HepG2 (cell line): ENCODE results near the gene PDS5B. TPM values are rescaled to one million over a fixed set of nuclear protein-coding genes. Genes with fewer than 3 reads are reported as not detected.

ENCODE experiments used
- AGO1 ChIP-seq: fragments of 200-400 bp; formaldehyde crosslinking; IDR thresholded peaks from 2 replicates; pipeline ENCODE4 v1.6.1; 2017; ENCODE audit warnings: mild to moderate bottlenecking, low read depth, low read length, moderate library complexity; ENCODE audit not compliant: poor library complexity, severe bottlenecking
- DR1 ChIP-seq: sonication (generic); formaldehyde crosslinking; IDR thresholded peaks from 2 replicates; pipeline ENCODE4 v1.8.0; 2021; ENCODE audit warnings: mild to moderate bottlenecking, missing genetic modification reagents, inconsistent platforms
- E2F2 ChIP-seq: sonication (generic); formaldehyde crosslinking; IDR thresholded peaks from 2 replicates; pipeline ENCODE4 v1.4.0; 2020; ENCODE audit warnings: missing genetic modification reagents, borderline replicate concordance
- KAT7 ChIP-seq: IDR thresholded peaks from 2 replicates; pipeline ENCODE4 v1.6.1; 2018; ENCODE audit warnings: borderline replicate concordance, missing compliant biosample characterization
- NR3C1 ChIP-seq: sonication (generic); formaldehyde crosslinking; IDR thresholded peaks from 2 replicates; pipeline ENCODE4 v1.4.0; 2020; ENCODE audit warnings: missing genetic modification reagents
- POLR2A ChIP-seq, 2 experiments: IDR thresholded peaks; 2 replicates each; pipeline ENCODE4 v1.6.1; 2011; ENCODE audit warnings: low read depth in 2 of 2, low read length in 2 of 2, mild to moderate bottlenecking in 1 of 2, moderate library complexity in 1 of 2; ENCODE audit not compliant: insufficient read depth in 1 of 2
- POLR2AphosphoS5 ChIP-seq: IDR thresholded peaks from 2 replicates; pipeline ENCODE4 v1.6.1; 2012; ENCODE audit warnings: low read depth, low read length
- RAD21 ChIP-seq: fragments of 450-650 bp; formaldehyde crosslinking; IDR thresholded peaks from 2 replicates; pipeline ENCODE4 v1.5.0; 2020; ENCODE audit warnings: mild to moderate bottlenecking
- SAFB2 ChIP-seq: sonication (generic); formaldehyde crosslinking; IDR thresholded peaks from 2 replicates; pipeline ENCODE4 v1.5.1; 2020; ENCODE audit warnings: missing genetic modification reagents, low read depth, mild to moderate bottlenecking, borderline replicate concordance
- SATB2 ChIP-seq: sonication (generic); formaldehyde crosslinking; IDR thresholded peaks from 2 replicates; pipeline ENCODE4 v1.5.0; 2020; ENCODE audit warnings: missing genetic modification reagents
- TOPORS ChIP-seq: sonication (generic); formaldehyde crosslinking; IDR thresholded peaks from 2 replicates; pipeline ENCODE4 v1.8.0; 2023; ENCODE audit warnings: mild to moderate bottlenecking, missing genetic modification reagents
- ZC3H4 ChIP-seq: sonication (generic); formaldehyde crosslinking; IDR thresholded peaks from 2 replicates; pipeline ENCODE4 v1.4.0; 2020; ENCODE audit warnings: missing genetic modification reagents, borderline replicate concordance
- ZFP36L1 ChIP-seq: sonication (generic); formaldehyde crosslinking; IDR thresholded peaks from 2 replicates; pipeline ENCODE4 v1.8.0; 2022; ENCODE audit warnings: mild to moderate bottlenecking, missing genetic modification reagents, moderate library complexity
- ZMYM2 ChIP-seq: sonication (generic); formaldehyde crosslinking; IDR thresholded peaks from 2 replicates; pipeline ENCODE4 v1.8.0; 2022; ENCODE audit warnings: mild to moderate bottlenecking, missing genetic modification reagents
- ZNF33A ChIP-seq: sonication (generic); formaldehyde crosslinking; IDR thresholded peaks from 2 replicates; pipeline ENCODE4 v1.5.1; 2020; ENCODE audit warnings: missing genetic modification reagents, mild to moderate bottlenecking, moderate library complexity, borderline replicate concordance
- ZNF569 ChIP-seq: sonication (generic); formaldehyde crosslinking; IDR thresholded peaks from 2 replicates; pipeline ENCODE4 v1.5.0; 2020; ENCODE audit warnings: mild to moderate bottlenecking, missing genetic modification reagents, moderate library complexity, borderline replicate concordance
- ZNF580 ChIP-seq: IDR thresholded peaks from 2 replicates; pipeline ENCODE4 v1.6.1; 2016; ENCODE audit warnings: low read depth, borderline replicate concordance
- ZNF710 ChIP-seq: sonication (generic); formaldehyde crosslinking; IDR thresholded peaks from 2 replicates; pipeline ENCODE4 v1.5.0; 2020; ENCODE audit warnings: mild to moderate bottlenecking, missing genetic modification reagents, borderline replicate concordance
- ZUFSP ChIP-seq: sonication (generic); formaldehyde crosslinking; IDR thresholded peaks from 2 replicates; pipeline ENCODE4 v1.9.0; 2021; ENCODE audit warnings: missing genetic modification reagents, mild to moderate bottlenecking, borderline replicate concordance
- polyA plus RNA-seq, 8 experiments: library from polyadenylated mRNA; depleted of rRNA in 3 of 8; stranded (reverse) in 7 of 8; unstranded in 1 of 8; fragments of >200 nt; fragmentation: Illumina TruSeq in 4 of 8; extraction: Trizol in 4 of 8; gene quantifications; 2 replicates each; pipeline versions ENCODE4 v1.2.1 to v1.2.3, GENCODE V29; 2011 to 2016; ENCODE audit warnings: low read depth in 4 of 8, missing spikeins in 1 of 8, mixed read lengths in 1 of 8; ENCODE audit not compliant: insufficient read depth in 1 of 8
- total RNA-seq, 5 experiments: library from RNA; depleted of rRNA; stranded (reverse); fragments of >200 nt; fragmentation: Illumina TruSeq; extraction: Trizol; gene quantifications; 2 replicates each; pipeline ENCODE4 v1.2.3, GENCODE V29; 2016; ENCODE audit warnings: low read depth in 1 of 5

PDS5B gene
- total and polyA plus RNA-seq, 2 of the 13 experiments (the other 11 are each of a cell fraction or from before 2014, with no cell fraction given): 5.8 to 24.6 TPM

- no peak for TF ChIP-seq ZUFSP (CRISPR knock-in tag)
- no peak; the same call in 1 of the 2 replicates for TF ChIP-seq DR1 (CRISPR knock-in tag)
- TF ChIP-seq ZNF569 (CRISPR knock-in tag): no peak
- TF ChIP-seq AGO1: no peak
- peak; percentile 41; the same call in 1 of the 2 replicates for TF ChIP-seq POLR2AphosphoS5
- TF ChIP-seq ZMYM2: no peak
- no peak for TF ChIP-seq SATB2 (CRISPR knock-in tag)
- peak; percentile 42; the same call in 1 of the 2 replicates for TF ChIP-seq ZFP36L1
- no peak for TF ChIP-seq E2F2
- no peak for TF ChIP-seq ZNF33A (CRISPR knock-in tag)
- peak; percentile 89; the same call in 1 of the 2 replicates for TF ChIP-seq TOPORS (CRISPR knock-in tag)
- peak; percentile 99 for TF ChIP-seq RAD21 (CRISPR knock-in tag)
- peak; percentile 75; the same call in 1 of the 2 replicates for TF ChIP-seq KAT7
- TF ChIP-seq ZNF580 (CRISPR knock-in tag): 0 out of 2 replicates have a peak, but pooled peaks have one; percentile 33
- TF ChIP-seq NR3C1: no peak
- TF ChIP-seq ZNF710: peak; percentile 55; the same call in 1 of the 2 replicates
- peak; percentile 47 to 50; a peak in 1 of 4 replicates for TF ChIP-seq POLR2A (IDR thresholded peaks at IDR 0.05; ENCODE audit: insufficient read depth in 1 of 2, low read depth in 2 of 2, low read length in 2 of 2)
- TF ChIP-seq SAFB2 (CRISPR knock-in tag): peak; percentile 13; the same call in 1 of the 2 replicates
- TF ChIP-seq ZC3H4 (CRISPR knock-in tag): no peak
These were observed at the start of gene PDS5B (continued) for GRCh38 chr13:32586080-32586900.
